Measurements from ENCODE around the gene SH3RF3. TPM values are rescaled to one million over a fixed set of nuclear protein-coding genes. Genes with fewer than 3 reads are reported as not detected.
A peak's percentile ranks its signal among the peaks of the same experiment; 100 is the strongest.
"Not testable (repeated sequence)": the region's sequence is repeated elsewhere in the genome, so short reads cannot be mapped to it uniquely, and the experiment has no call there.

The SH3RF3 gene
- total RNA-seq, 2 experiments from 2014 or later = 1.8 to 2.0 TPM

- no peak overlapping the region for H3K4me3 Mint-ChIP-seq
- H3K27ac Mint-ChIP-seq = no peak overlapping the region
- peaks cover 18% of the 10 kb centered on the region for H3K9me3 Mint-ChIP-seq
- H3K36me3 Mint-ChIP-seq (ENCODE audit: low read depth) = no peaks in the 10 kb centered on the region
- H3K4me1 Mint-ChIP-seq (ENCODE audit: low read depth) = peaks cover 4% of the 10 kb centered on the region
- intact Hi-C loops (cut with micrococcal nuclease) = no loop called here
- H3K27me3 Mint-ChIP-seq (ENCODE audit: low read depth) = no peaks in the 10 kb centered on the region
- DNase-seq = no peak
- CTCF ChIA-PET = no interaction called here
Observed at GRCh38 chr2:109094144-109094543, 34.9 kb upstream of the SH3RF3 start.

DNA sequence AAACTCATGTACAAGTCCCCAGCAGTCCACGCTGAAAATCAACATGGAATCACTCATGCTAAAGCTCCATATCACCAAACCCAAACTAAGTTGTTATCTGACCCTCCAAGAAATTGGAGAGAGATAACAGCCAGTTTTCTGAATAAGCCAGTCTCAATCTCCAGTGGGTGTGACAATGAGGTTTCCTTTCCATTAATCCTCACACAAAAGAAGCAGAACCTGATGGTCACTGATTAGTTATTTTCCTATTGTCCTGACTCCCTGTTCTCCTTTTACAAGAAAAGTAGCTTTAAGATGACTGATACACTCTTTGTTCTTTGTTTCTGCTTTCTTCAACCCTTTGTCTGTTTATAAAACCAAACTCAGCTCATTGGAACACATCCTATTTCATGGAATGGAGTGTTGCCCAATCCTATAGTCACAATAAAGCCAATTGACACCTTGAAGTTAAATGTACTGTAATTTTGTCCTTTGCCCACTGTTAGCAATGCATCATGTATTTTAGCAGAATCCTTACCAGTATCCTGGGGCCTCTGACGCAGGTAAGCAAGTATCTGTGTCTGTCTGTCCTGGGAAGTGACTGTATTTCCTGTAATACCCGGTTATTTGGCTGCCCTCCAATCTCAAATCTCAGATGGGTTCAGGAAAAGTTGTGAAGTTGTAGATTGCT lies 30.6 kb upstream of the SH3RF3 start:
- H3K9me3 Mint-ChIP-seq = peaks cover 15% of the 10 kb centered on the region

DNA sequence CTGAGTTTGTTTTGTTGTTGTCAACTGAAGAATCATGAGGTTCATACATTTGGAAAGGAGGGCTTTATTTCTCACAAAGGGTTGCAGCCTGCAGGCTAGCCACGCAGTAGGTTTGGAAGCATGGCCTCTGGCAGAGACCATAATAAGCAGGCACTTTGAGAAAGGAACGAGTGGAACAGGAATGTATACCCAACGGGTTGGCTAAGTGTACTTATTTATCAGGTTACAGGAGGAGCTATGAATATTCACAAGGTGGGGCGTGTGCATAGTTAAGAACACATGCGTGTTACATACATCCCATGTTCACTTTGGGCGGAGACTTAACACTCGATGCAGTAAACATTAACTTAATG lies 30.1 kb upstream of the SH3RF3 start:
- CTCF ChIA-PET = no interaction called here
- H3K36me3 Mint-ChIP-seq (ENCODE audit: low read depth) = no peaks in the 10 kb centered on the region
- no peak overlapping the region for H3K27ac Mint-ChIP-seq

More for the DNA sequence above, 30.6 kb upstream of the SH3RF3 start:
- DNase-seq = no peak
- no peaks in the 10 kb centered on the region for H3K36me3 Mint-ChIP-seq (ENCODE audit: low read depth)
- no peak overlapping the region for H3K27ac Mint-ChIP-seq
- no peak overlapping the region for H3K4me3 Mint-ChIP-seq
- CTCF ChIA-PET = no interaction called here
- H3K27me3 Mint-ChIP-seq (ENCODE audit: low read depth) = no peaks in the 10 kb centered on the region
- peaks cover 14% of the 10 kb centered on the region for H3K4me1 Mint-ChIP-seq (ENCODE audit: low read depth)
- intact Hi-C loops (cut with micrococcal nuclease) = no loop called here

DNA sequence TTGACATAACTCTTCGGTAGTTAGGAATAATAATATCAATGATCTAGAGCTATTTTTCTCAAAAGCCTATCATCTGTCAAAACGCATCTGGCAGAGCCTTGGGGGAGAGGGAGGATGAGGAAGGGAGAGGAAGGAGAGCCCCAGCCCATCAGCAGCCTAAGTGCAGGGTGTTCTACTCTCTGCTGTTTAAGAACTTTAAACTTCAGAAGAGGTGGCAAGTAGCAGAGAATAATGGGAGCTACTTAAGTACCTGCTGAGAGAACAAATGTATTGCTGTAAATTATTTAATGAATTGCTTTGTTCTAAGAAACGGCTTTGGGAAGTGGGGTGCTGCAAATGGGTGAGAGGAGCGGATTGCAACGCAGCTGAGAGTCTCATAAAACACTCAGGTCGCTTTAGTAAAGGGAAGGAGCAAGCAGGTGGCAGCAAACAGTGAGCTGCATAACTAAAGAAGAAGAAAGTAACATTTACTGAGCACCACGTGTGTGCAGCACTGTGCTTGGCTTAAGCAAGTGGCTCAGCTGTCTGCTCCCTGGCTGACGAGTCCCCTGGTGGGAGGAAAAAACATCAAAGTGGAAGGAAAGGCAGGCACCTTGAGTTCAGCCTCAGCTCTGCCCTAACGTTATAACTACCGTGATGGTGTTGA lies 26.3 kb upstream of the SH3RF3 start:
- peaks cover 16% of the 10 kb centered on the region for H3K4me1 Mint-ChIP-seq (ENCODE audit: low read depth)
- H3K9me3 Mint-ChIP-seq = no peaks in the 10 kb centered on the region
- intact Hi-C loops (cut with micrococcal nuclease) = no loop called here
- H3K36me3 Mint-ChIP-seq (ENCODE audit: low read depth) = no peaks in the 10 kb centered on the region
- H3K27me3 Mint-ChIP-seq (ENCODE audit: low read depth) = no peaks in the 10 kb centered on the region
- peak overlapping the region; percentile 2 for H3K4me3 Mint-ChIP-seq
- peak overlapping the region; percentile 53 for H3K27ac Mint-ChIP-seq
- CTCF ChIA-PET = interaction anchor here (0.6 to 1.5 kb wide), 5 partner anchors 87 to 449 kb away, joined by 3 to 7 read pairs (median 3); no protein-coding TSS in a partner anchor
- peak; percentile 51 for DNase-seq

More for the DNA sequence above, 30.1 kb upstream of the SH3RF3 start:
- intact Hi-C loops (cut with micrococcal nuclease) = no loop called here
- no peak for DNase-seq
- Mint-ChIP-seq H3K4me3 (no peak overlapping the region), H3K27me3 (ENCODE audit: low read depth) (no peaks in the 10 kb centered on the region), H3K4me1 (ENCODE audit: low read depth) (peaks cover 16% of the 10 kb centered on the region), H3K9me3 (peaks cover 11% of the 10 kb centered on the region)

DNA sequence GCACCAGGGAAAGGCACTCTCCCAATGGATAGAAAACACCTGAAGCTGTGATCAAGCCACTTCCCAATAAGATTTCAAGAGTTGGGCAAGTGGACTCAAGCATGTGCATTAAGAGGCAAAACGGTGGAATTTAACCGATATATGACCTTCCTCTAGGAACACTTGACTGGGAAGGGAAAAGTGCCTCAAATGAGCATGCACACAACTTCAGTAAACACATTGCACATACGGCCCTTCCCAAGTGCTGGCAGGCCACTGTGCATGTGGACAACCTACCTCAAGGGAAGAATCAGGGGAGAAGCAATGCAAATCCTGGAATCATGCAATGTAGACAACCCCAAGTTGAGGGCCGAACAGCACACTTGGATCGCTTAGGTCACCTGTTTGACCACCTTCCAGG lies 23.9 kb upstream of the SH3RF3 start:
- no peaks in the 10 kb centered on the region for H3K36me3 Mint-ChIP-seq (ENCODE audit: low read depth)
- no peak overlapping the region for H3K4me3 Mint-ChIP-seq
- CTCF ChIA-PET = no interaction called here
- intact Hi-C loops (cut with micrococcal nuclease) = no loop called here
- no peaks in the 10 kb centered on the region for H3K9me3 Mint-ChIP-seq
- H3K4me1 Mint-ChIP-seq (ENCODE audit: low read depth) = peaks cover 12% of the 10 kb centered on the region
- no peak for DNase-seq
- no peaks in the 10 kb centered on the region for H3K27me3 Mint-ChIP-seq (ENCODE audit: low read depth)
- no peak overlapping the region for H3K27ac Mint-ChIP-seq

DNA sequence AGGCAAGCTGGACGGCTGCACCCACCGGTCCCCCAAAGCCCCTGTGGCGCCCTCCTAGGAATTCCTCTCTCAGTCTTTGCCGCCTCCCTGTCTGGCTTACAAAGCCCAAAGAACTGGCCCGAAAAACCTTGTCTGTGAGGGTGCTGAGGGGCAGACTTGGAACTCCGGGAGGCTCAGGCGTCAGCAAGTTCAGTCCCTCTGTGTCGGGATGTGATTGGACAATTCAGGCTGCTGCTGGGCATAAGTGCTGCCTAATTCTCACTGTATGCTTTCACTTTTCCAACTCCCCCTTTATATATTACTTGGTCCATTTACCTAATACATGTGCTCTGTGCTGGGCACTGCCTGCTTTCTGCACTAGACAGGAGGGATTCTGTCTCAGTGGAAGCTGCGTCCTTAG lies 20.3 kb upstream of the SH3RF3 start:
- Mint-ChIP-seq H3K27me3 (ENCODE audit: low read depth) (no peaks in the 10 kb centered on the region), H3K27ac (no peak overlapping the region), H3K4me3 (no peak overlapping the region), H3K4me1 (ENCODE audit: low read depth) (no peaks in the 10 kb centered on the region), H3K9me3 (no peaks in the 10 kb centered on the region), H3K36me3 (ENCODE audit: low read depth) (no peaks in the 10 kb centered on the region)
- CTCF ChIA-PET = no interaction called here
- intact Hi-C loops (cut with micrococcal nuclease) = no loop called here
- DNase-seq = no peak

GRCh38 chr2:109109342-109109741 lies 19.7 kb upstream of the SH3RF3 start:
- no peaks in the 10 kb centered on the region for H3K4me1 Mint-ChIP-seq (ENCODE audit: low read depth)
- H3K27ac Mint-ChIP-seq = no peak overlapping the region
- H3K4me3 Mint-ChIP-seq = no peak overlapping the region
- H3K27me3 Mint-ChIP-seq (ENCODE audit: low read depth) = no peaks in the 10 kb centered on the region
- DNase-seq = no peak
- intact Hi-C loops (cut with micrococcal nuclease) = no loop called here
- CTCF ChIA-PET = no interaction called here
- H3K9me3 Mint-ChIP-seq = peaks cover 1% of the 10 kb centered on the region
- no peaks in the 10 kb centered on the region for H3K36me3 Mint-ChIP-seq (ENCODE audit: low read depth)

- CTCF ChIA-PET = no interaction called here
- H3K9me3 Mint-ChIP-seq = peaks cover 4% of the 10 kb centered on the region
- no peak for DNase-seq
- intact Hi-C loops (cut with micrococcal nuclease) = no loop called here
- no peaks in the 10 kb centered on the region for H3K36me3 Mint-ChIP-seq (ENCODE audit: low read depth)
- H3K4me3 Mint-ChIP-seq = no peak overlapping the region
- H3K27ac Mint-ChIP-seq = no peak overlapping the region
- H3K27me3 Mint-ChIP-seq (ENCODE audit: low read depth) = no peaks in the 10 kb centered on the region
- no peaks in the 10 kb centered on the region for H3K4me1 Mint-ChIP-seq (ENCODE audit: low read depth)
Observed at GRCh38 chr2:109110170-109110569, 18.8 kb upstream of the SH3RF3 start.

DNA sequence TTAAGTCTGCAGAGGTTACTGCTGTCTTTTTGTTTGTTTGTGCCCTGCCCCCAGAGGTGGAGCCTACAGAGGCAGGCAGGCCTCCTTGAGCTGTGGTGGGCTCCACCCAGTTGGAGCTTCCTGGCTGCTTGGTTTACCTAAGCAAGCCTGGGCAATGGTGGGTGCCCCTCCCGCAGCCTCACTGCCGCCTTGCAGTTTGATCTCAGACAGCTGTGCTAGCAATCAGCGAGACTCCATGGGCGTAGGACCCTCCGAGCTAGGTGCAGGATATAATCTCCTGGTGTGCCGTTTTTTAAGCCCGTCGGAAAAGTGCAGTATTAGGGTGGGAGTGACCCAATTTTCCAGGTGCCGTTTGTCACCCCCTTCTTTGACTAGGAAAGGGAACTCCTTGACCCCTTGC lies 11.8 kb upstream of the SH3RF3 start:
- DNase-seq; H3K9me3 Mint-ChIP-seq; H3K4me3 Mint-ChIP-seq; H3K36me3 Mint-ChIP-seq (ENCODE audit: low read depth); H3K27ac Mint-ChIP-seq; intact Hi-C loops (cut with micrococcal nuclease); H3K27me3 Mint-ChIP-seq (ENCODE audit: low read depth): not testable (repeated sequence)
- peaks cover 11% of the 10 kb centered on the region for H3K4me1 Mint-ChIP-seq (ENCODE audit: low read depth)
- CTCF ChIA-PET = interaction anchor here (0.7 kb wide), 2 partner anchors 98 to 393 kb away, joined by 3 read pairs; no protein-coding TSS in a partner anchor

- CTCF ChIA-PET = interaction anchor here (0.7 kb wide), 1 partner anchor 98 kb away, joined by 3 read pairs; no protein-coding TSS in a partner anchor
- Mint-ChIP-seq H3K9me3 (peaks cover 6% of the 10 kb centered on the region), H3K4me1 (ENCODE audit: low read depth) (peaks cover 11% of the 10 kb centered on the region), H3K27me3 (ENCODE audit: low read depth) (no peaks in the 10 kb centered on the region), H3K4me3 (no peak overlapping the region), H3K36me3 (ENCODE audit: low read depth) (no peaks in the 10 kb centered on the region), H3K27ac (no peak overlapping the region)
- no peak for DNase-seq
- intact Hi-C loops (cut with micrococcal nuclease) = no loop called here
Observed at GRCh38 chr2:109117780-109118179, 11.2 kb upstream of the SH3RF3 start.

DNA sequence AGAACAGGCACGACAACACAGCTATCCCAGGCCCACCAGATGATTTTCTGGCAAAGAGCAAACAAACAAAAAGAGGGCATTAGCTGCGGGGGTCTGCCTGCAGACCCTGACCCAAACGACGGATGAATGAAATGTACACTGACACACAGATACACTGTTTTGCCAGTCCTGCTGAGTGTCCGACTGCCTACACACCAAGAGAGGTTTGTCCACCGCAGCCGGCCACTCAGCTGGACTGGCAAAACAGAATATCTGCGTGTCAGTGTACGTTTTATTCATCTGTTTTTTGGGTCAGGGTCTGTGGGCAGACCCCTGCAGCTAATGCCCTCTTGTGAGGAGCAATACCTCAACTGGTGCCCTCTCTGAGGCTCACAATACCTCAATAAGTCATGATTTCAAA lies 10.7 kb upstream of the SH3RF3 start:
- no peak overlapping the region for H3K27ac Mint-ChIP-seq
- CTCF ChIA-PET = no interaction called here
- no peak for DNase-seq
- H3K27me3 Mint-ChIP-seq (ENCODE audit: low read depth) = no peaks in the 10 kb centered on the region
- H3K36me3 Mint-ChIP-seq (ENCODE audit: low read depth) = no peaks in the 10 kb centered on the region
- peaks cover 12% of the 10 kb centered on the region for H3K4me1 Mint-ChIP-seq (ENCODE audit: low read depth)
- H3K4me3 Mint-ChIP-seq = no peak overlapping the region
- H3K9me3 Mint-ChIP-seq = peaks cover 6% of the 10 kb centered on the region
- intact Hi-C loops (cut with micrococcal nuclease) = no loop called here

- Mint-ChIP-seq H3K4me1 (ENCODE audit: low read depth) (peaks cover 17% of the 10 kb centered on the region), H3K36me3 (ENCODE audit: low read depth) (no peaks in the 10 kb centered on the region), H3K9me3 (peaks cover 2% of the 10 kb centered on the region), H3K27me3 (ENCODE audit: low read depth) (no peaks in the 10 kb centered on the region), H3K4me3 (no peak overlapping the region), H3K27ac (no peak overlapping the region)
- CTCF ChIA-PET = interaction anchor here (1.9 kb wide), 1 partner anchor 390 kb away, joined by 4 read pairs; no protein-coding TSS in a partner anchor
- DNase-seq = no peak
- intact Hi-C loops (cut with micrococcal nuclease) = no loop called here
Observed at GRCh38 chr2:109120166-109120565, 8.8 kb upstream of the SH3RF3 start.

GRCh38 chr2:109120686-109121085 lies 8.3 kb upstream of the SH3RF3 start:
- H3K36me3 Mint-ChIP-seq (ENCODE audit: low read depth); intact Hi-C loops (cut with micrococcal nuclease); H3K27me3 Mint-ChIP-seq (ENCODE audit: low read depth); H3K4me3 Mint-ChIP-seq; DNase-seq; H3K27ac Mint-ChIP-seq; H3K9me3 Mint-ChIP-seq: not testable (repeated sequence)
- CTCF ChIA-PET = interaction anchor here (1.9 kb wide), 1 partner anchor 389 kb away, joined by 4 read pairs; no protein-coding TSS in a partner anchor
- peaks cover 20% of the 10 kb centered on the region for H3K4me1 Mint-ChIP-seq (ENCODE audit: low read depth)
